ENCODE results near the gene TLE4.

DNA sequence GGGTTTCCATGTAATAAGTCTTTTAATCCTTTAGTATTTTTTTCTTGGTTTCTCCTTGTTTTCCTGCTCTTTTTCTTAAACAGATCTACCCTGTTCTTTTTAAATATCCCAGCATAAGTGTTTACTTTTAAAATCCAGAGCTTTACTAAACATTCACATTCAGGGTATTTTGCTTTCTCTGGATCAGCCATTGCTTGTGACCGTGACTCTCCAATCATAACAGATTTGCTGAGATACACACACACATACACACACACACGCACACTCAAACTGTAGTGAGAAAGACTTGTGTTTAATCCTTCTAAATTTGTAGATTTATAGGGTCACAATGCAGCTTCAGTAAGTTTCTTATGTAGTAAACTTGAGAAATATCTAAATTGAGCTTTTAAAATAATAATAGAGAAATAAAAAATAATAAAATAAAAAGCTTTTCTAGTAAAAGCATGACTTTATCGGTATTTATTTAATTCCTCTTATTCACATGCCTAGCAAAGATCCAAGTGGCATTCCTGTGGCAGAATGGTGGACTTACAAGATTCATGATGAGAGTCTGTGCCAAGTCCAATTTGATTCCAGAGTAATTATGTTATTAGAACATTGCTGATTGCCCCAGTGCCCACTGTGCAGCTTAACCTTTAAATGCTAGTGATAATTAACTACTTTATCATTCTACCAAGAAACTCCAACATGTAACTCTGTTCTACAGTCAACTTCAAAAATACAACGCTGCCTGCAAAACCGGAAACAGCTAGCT lies 129.0 kb downstream of the TLE4 start:
- TF ChIP-seq, protein P1, sequence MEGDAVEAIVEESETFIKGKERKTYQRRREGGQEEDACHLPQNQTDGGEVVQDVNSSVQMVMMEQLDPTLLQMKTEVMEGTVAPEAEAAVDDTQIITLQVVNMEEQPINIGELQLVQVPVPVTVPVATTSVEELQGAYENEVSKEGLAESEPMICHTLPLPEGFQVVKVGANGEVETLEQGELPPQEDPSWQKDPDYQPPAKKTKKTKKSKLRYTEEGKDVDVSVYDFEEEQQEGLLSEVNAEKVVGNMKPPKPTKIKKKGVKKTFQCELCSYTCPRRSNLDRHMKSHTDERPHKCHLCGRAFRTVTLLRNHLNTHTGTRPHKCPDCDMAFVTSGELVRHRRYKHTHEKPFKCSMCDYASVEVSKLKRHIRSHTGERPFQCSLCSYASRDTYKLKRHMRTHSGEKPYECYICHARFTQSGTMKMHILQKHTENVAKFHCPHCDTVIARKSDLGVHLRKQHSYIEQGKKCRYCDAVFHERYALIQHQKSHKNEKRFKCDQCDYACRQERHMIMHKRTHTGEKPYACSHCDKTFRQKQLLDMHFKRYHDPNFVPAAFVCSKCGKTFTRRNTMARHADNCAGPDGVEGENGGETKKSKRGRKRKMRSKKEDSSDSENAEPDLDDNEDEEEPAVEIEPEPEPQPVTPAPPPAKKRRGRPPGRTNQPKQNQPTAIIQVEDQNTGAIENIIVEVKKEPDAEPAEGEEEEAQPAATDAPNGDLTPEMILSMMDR (optimal IDR thresholded peaks at IDR 0.05 in 1 of 3, IDR thresholded peaks at IDR 0.05 in 1 of 3, conservative IDR thresholded peaks at IDR 0.05 in 1 of 3; ENCODE audit: extremely low read depth in 1 of 3, insufficient read depth in 2 of 3, low read length in 3 of 3) = no peak
- no peak for TF ChIP-seq EZH2 (IDR thresholded peaks at IDR 0.05; ENCODE audit: low read length)

Measured in keratinocyte (primary cell).